ENCODE data around the gene POLN.

DNA sequence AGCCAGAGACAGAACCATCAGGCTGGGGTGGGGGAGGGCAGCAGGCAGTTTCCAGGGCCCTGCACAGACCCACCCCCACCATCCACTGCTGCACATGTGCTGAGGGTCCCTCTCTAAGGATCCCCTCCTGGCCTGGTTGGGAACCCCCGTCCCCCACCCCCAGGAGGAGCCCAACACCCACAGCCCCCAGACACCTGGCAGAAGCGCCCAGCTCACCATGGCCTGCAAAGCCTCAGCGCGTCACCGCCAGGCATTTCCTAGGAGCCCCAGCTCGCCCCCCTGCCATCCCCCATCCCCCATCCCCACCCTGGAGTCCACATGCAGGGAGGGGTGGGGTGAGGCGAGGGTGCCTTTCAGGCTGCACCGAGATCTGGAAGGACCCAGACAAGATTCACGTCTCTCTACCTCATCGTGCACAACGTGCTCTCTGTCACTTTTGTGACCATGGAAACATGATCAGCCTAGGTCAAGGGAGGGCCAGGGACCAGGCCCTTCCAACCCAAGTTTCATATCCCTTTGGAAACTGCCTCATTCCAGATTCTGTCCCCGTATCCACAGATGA, 10.7 kb upstream of the POLN start:
- TF ChIP-seq, protein P1, sequence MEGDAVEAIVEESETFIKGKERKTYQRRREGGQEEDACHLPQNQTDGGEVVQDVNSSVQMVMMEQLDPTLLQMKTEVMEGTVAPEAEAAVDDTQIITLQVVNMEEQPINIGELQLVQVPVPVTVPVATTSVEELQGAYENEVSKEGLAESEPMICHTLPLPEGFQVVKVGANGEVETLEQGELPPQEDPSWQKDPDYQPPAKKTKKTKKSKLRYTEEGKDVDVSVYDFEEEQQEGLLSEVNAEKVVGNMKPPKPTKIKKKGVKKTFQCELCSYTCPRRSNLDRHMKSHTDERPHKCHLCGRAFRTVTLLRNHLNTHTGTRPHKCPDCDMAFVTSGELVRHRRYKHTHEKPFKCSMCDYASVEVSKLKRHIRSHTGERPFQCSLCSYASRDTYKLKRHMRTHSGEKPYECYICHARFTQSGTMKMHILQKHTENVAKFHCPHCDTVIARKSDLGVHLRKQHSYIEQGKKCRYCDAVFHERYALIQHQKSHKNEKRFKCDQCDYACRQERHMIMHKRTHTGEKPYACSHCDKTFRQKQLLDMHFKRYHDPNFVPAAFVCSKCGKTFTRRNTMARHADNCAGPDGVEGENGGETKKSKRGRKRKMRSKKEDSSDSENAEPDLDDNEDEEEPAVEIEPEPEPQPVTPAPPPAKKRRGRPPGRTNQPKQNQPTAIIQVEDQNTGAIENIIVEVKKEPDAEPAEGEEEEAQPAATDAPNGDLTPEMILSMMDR (IDR thresholded peaks at IDR 0.05) = no peak
- TF ChIP-seq POLR2A (IDR thresholded peaks at IDR 0.05) = no peak
